Fibroblast of lung (primary cell): Measurements from ENCODE around the gene PDE1A.

Source experiments
- EZH2 ChIP-seq: IDR thresholded peaks from 2 replicates; pipeline ENCODE4 v1.5.1; 2012; ENCODE audit warnings: low read length, control low read depth, mild to moderate bottlenecking; ENCODE audit errors: missing control alignments
- TF ChIP-seq, protein P1 (sequence below), 2 donors: IDR thresholded peaks in 1 of 2; conservative IDR thresholded peaks in 1 of 2; 1 replicate in 1 of 2; 2 replicates in 1 of 2; pipeline ENCODE4 v1.5.1; 2011 to 2012; ENCODE audit warnings: low read length in 2 of 2, control low read depth in 1 of 2, inconsistent platforms in 1 of 2, low read depth in 1 of 2, mild to moderate bottlenecking in 1 of 2

DNA sequence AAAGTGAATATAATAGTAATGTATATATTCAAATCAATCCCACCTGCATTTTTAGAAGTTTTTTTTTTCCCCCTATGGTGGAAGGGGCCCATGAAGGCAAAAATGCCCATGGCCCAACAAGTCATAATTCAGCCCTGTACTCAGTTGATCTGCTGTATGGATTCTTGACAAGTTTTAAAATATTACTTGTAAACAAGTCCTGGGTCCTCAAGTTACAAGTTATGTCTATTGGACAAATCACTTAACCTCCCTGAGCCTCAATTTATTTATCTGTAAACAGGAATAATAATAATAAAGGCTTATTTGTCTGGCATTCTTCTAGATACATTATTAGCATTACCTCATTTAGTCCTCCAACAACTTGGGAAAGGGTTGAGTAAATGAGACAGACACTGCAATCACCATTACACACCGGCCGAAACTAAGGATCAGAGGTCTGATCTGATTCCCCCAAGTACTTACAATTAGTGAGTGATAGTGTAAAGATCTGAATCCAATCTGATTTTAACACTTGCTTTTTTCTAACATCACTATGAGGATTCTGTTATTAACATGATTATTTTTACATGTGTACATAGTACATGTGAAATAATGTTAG, 66.1 kb downstream of the PDE1A start:
- TF ChIP-seq, protein P1, sequence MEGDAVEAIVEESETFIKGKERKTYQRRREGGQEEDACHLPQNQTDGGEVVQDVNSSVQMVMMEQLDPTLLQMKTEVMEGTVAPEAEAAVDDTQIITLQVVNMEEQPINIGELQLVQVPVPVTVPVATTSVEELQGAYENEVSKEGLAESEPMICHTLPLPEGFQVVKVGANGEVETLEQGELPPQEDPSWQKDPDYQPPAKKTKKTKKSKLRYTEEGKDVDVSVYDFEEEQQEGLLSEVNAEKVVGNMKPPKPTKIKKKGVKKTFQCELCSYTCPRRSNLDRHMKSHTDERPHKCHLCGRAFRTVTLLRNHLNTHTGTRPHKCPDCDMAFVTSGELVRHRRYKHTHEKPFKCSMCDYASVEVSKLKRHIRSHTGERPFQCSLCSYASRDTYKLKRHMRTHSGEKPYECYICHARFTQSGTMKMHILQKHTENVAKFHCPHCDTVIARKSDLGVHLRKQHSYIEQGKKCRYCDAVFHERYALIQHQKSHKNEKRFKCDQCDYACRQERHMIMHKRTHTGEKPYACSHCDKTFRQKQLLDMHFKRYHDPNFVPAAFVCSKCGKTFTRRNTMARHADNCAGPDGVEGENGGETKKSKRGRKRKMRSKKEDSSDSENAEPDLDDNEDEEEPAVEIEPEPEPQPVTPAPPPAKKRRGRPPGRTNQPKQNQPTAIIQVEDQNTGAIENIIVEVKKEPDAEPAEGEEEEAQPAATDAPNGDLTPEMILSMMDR (conservative IDR thresholded peaks at IDR 0.05 in 1 of 2, IDR thresholded peaks at IDR 0.05 in 1 of 2; ENCODE audit: low read depth in 1 of 2, low read length in 2 of 2), result no peak
- no peak for TF ChIP-seq EZH2
